ENCODE measurements around the gene DECR2. TPM values are rescaled to one million over a fixed set of nuclear protein-coding genes. Genes with fewer than 3 reads are reported as not detected.

Gene DECR2
- total and polyA plus RNA-seq, 2 of the 13 experiments (the other 11 are each of a cell fraction or from before 2014, with no cell fraction given) = 36.3 to 44.6 TPM

DNA sequence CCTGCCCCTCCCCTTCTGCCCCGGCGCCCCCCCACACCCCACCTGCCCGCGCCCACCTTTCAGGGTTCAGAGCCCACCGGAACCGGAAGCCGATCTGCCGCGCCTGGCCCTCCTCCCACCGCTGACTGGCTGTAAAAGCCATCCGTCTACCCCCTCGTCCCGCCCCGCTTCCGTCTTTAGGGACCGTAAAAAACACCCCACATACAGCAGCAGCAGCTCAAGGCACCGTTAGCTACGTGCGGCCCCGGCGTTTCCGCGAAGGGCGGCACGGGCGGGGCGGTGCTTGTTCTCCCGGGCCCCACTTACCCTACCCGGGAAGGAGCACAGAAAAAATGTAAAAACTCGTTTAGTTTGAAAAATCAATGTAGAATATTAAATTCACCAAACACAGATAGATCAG lies 31.2 kb upstream of the DECR2 start, which contains the start of gene MRPL28 (continued):
- TF ChIP-seq, protein P1, sequence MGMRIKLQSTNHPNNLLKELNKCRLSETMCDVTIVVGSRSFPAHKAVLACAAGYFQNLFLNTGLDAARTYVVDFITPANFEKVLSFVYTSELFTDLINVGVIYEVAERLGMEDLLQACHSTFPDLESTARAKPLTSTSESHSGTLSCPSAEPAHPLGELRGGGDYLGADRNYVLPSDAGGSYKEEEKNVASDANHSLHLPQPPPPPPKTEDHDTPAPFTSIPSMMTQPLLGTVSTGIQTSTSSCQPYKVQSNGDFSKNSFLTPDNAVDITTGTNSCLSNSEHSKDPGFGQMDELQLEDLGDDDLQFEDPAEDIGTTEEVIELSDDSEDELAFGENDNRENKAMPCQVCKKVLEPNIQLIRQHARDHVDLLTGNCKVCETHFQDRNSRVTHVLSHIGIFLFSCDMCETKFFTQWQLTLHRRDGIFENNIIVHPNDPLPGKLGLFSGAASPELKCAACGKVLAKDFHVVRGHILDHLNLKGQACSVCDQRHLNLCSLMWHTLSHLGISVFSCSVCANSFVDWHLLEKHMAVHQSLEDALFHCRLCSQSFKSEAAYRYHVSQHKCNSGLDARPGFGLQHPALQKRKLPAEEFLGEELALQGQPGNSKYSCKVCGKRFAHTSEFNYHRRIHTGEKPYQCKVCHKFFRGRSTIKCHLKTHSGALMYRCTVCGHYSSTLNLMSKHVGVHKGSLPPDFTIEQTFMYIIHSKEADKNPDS (CRISPR knock-in tag; IDR thresholded peaks at IDR 0.05) = no peak
- TF ChIP-seq XBP1 (CRISPR knock-in tag; IDR thresholded peaks at IDR 0.05) (no peak), BCL6 (CRISPR knock-in tag; IDR thresholded peaks at IDR 0.05) (peak; percentile 26; the same call in 1 of the 2 replicates), DPF2 (CRISPR knock-in tag; IDR thresholded peaks at IDR 0.05; ENCODE audit: borderline replicate concordance, low read depth) (no peak), PRDM10 (CRISPR knock-in tag; IDR thresholded peaks at IDR 0.05; ENCODE audit: low read depth) (no peak), ZNF512 (CRISPR knock-in tag; IDR thresholded peaks at IDR 0.05) (no peak), SRF (IDR thresholded peaks at IDR 0.05; ENCODE audit: low read depth, low read length) (no peak), JUND (CRISPR knock-in tag; IDR thresholded peaks at IDR 0.05) (no peak), CHD2 (IDR thresholded peaks at IDR 0.05; ENCODE audit: low read depth, low read length) (no peak), KAT7 (CRISPR knock-in tag; IDR thresholded peaks at IDR 0.05; ENCODE audit: borderline replicate concordance) (no peak)

Data from HepG2 (cell line).